ENCODE measurements around the gene TRERF1. TPM values are rescaled to one million over a fixed set of nuclear protein-coding genes. Genes with fewer than 3 reads are reported as not detected.
A peak's percentile ranks its signal among the peaks of the same experiment; 100 is the strongest.

Gene TRERF1
- total and polyA plus RNA-seq, 2 of the 8 experiments (the other 6 are each of a cell fraction or from before 2014, with no cell fraction given): 10.8 to 21.5 TPM

GRCh38 chr6:42194056-42194455 lies 257.7 kb downstream of the TRERF1 start:
- no peak overlapping the region for H4K8ac ChIP-seq (ENCODE audit: extremely low read depth, insufficient read depth, low read length)
- no peaks in the 10 kb centered on the region for H3K36me3 ChIP-seq (ENCODE audit: control insufficient read depth in 2 of 4, insufficient read depth in 4 of 4, low read length in 3 of 4)
- H3K79me2 ChIP-seq (ENCODE audit: control insufficient read depth in 1 of 2, insufficient read depth in 2 of 2, low read length in 2 of 2): no peaks in the 10 kb centered on the region
- CTCF ChIA-PET (ENCODE audit: partially characterized antibody): interaction anchor here (0.6 to 4.6 kb wide), 12 partner anchors 9 to 127 kb away, joined by 3 to 26 read pairs (median 4); no protein-coding TSS in a partner anchor
- H2BK120ac ChIP-seq (replicated peaks; ENCODE audit: low read depth, low read length): no peak overlapping the region
- H3K27me3 ChIP-seq (replicated peaks in 1 of 4; ENCODE audit: control insufficient read depth in 3 of 4, extremely low read depth in 1 of 4, insufficient read depth in 3 of 4, low read length in 3 of 4): peaks cover 0 to 3% (median 0%) of the 10 kb centered on the region in 4 experiments; a peak in 1 of 7 replicates
- no peaks in the 10 kb centered on the region for H4K20me1 ChIP-seq (replicated peaks in 1 of 2; ENCODE audit: control insufficient read depth in 1 of 2, insufficient read depth in 2 of 2, low read length in 2 of 2)
- no peak overlapping the region for H2AFZ ChIP-seq (ENCODE audit: low read length)
- no peak overlapping the region for H3K9ac ChIP-seq (replicated peaks in 1 of 4; ENCODE audit: extremely low read depth in 1 of 4, low read depth in 3 of 4, low read length in 3 of 4)
- POLR2A ChIA-PET (ENCODE audit: partially characterized antibody): interaction anchor here (0.9 to 2.7 kb wide), 7 partner anchors 9 to 258 kb away, joined by 3 to 11 read pairs (median 3); partner anchors contain the start of genes C6orf132, TAF8 and TRERF1
- no peaks in the 10 kb centered on the region for H3K79me1 ChIP-seq (ENCODE audit: low read depth, low read length)
- WGBS, 2 experiments (ENCODE audit: extremely low coverage in 1 of 2, insufficient coverage in 1 of 2, insufficient read length in 1 of 2, insufficient replicate concordance in 2 of 2, low coverage in 1 of 2, low lambda C conversion rate in 2 of 2, missing lambda C conversion rate in 1 of 2): 85% methylated on average over 5 of the region's 5 CpGs; no CpG with 5 or more reads in 1 of the 2 experiments
- H3K14ac ChIP-seq (ENCODE audit: insufficient read length): no peak overlapping the region
- no peak overlapping the region for H3K56ac ChIP-seq (replicated peaks; ENCODE audit: insufficient read length, low read depth, low read length)
- no peak overlapping the region for H3K23ac ChIP-seq (ENCODE audit: insufficient read length)
- no peak overlapping the region for H4K5ac ChIP-seq (ENCODE audit: insufficient read length, low read depth, low read length)
- H2BK5ac ChIP-seq (ENCODE audit: low read depth, low read length): no peak overlapping the region
- no peak overlapping the region for H3K4ac ChIP-seq (replicated peaks; ENCODE audit: insufficient read length, low read depth, low read length)
- no peak overlapping the region for H2BK15ac ChIP-seq (ENCODE audit: low read length)
- H3K18ac ChIP-seq (ENCODE audit: extremely low read depth, low read length): no peak overlapping the region
- no peak for TF ChIP-seq POLR2AphosphoS5 (IDR thresholded peaks at IDR 0.05; ENCODE audit: low read depth, low read length)
- no peak for FAIRE-seq
- DNase-seq (ENCODE audit: low read depth in 1 of 2, low spot score in 2 of 2): no peak
- H3K27ac ChIP-seq (ENCODE audit: low read depth, low read length): no peak overlapping the region
- no peak overlapping the region for H4K91ac ChIP-seq (replicated peaks; ENCODE audit: insufficient read length, low read length)
- H3K9me3 ChIP-seq (ENCODE audit: insufficient read depth in 2 of 2, low read depth in 1 of 2, low read length in 1 of 2): no peaks in the 10 kb centered on the region
- no peak overlapping the region; the same call in 1 of the 2 replicates for H2BK20ac ChIP-seq (ENCODE audit: low read length)
- no peaks in the 10 kb centered on the region for H3K23me2 ChIP-seq (ENCODE audit: low read depth, low read length)
- peaks cover 0 to 4% (median 2%) of the 10 kb centered on the region in 4 experiments; a peak in 5 of 7 replicates for H3K4me1 ChIP-seq (replicated peaks in 1 of 4; ENCODE audit: control insufficient read depth in 3 of 4, insufficient read depth in 4 of 4, low read length in 3 of 4)
- no peak overlapping the region for H2AK5ac ChIP-seq (ENCODE audit: low read depth, low read length)
- no peak overlapping the region for H3K4me3 ChIP-seq (ENCODE audit: extremely low read depth in 1 of 4, insufficient read depth in 2 of 4, low read depth in 3 of 4, low read length in 4 of 4)
- H2BK12ac ChIP-seq (ENCODE audit: low read depth, low read length): 0 out of 2 replicates have a peak overlapping the region, but pooled peaks have one; percentile 18
- H3K4me2 ChIP-seq (ENCODE audit: insufficient read depth in 1 of 2, low read depth in 2 of 2, low read length in 2 of 2): peak overlapping the region in 1 of 2 experiments; percentile 59; a peak in 1 of 4 replicates

All from H1 (cell line).